Endothelial cell of umbilical vein (primary cell): ENCODE data around the gene UNKL. TPM values are rescaled to one million over a fixed set of nuclear protein-coding genes. Genes with fewer than 3 reads are reported as not detected.

ENCODE experiments used
- BruUV-seq: library from RNA; stranded (reverse); fragments of 400-500 nt; replicated peaks from 2 replicates; lab custom pipeline; 2021; lab: Mats Ljungman, UMichigan
- CTCF ChIA-PET: fragments of 300-600, 350-600 bp; sonication (Branson Sonifier 250); formaldehyde crosslinking; loops from one replicate; lab custom pipeline; 2021; ENCODE audit warnings: antibody characterized with exemption, inconsistent platforms; lab: Charles Lee
- POLR2A ChIA-PET: fragments of 300-600, 350-600 bp; sonication (Branson Sonifier 250); formaldehyde crosslinking; loops from one replicate; lab custom pipeline; 2021; ENCODE audit warnings: antibody characterized with exemption, inconsistent platforms; lab: Charles Lee
- DNase-seq: peaks from one replicate; pipeline ENCODE4 v3.0.0-alpha.2; 2011; ENCODE audit warnings: low read depth, low spot score
- FAIRE-seq: peaks from 2 replicates; lab custom pipeline; 2011; peaks lifted over from hg19 to GRCh38; lab: Jason Lieb, UNC
- H2AFZ ChIP-seq: 2 replicates; pipeline ENCODE4 v1.6.0; 2012; ENCODE audit warnings: low read depth, low read length, control low read depth, inconsistent platforms
- H3K27ac ChIP-seq: 2 replicates; pipeline ENCODE4 v1.5.1; 2011; ENCODE audit warnings: low read depth, mild to moderate bottlenecking, control low read depth, low read length, moderate library complexity; ENCODE audit not compliant: insufficient read depth
- H3K27me3 ChIP-seq, 2 experiments: 2 replicates each; pipeline versions ENCODE4 v1.6.0 to v1.6.1; 2011; ENCODE audit warnings: low read length in 2 of 2, mixed read lengths in 1 of 2; ENCODE audit not compliant: control insufficient read depth in 2 of 2, insufficient read depth in 2 of 2
- H3K36me3 ChIP-seq, 2 experiments: 2 replicates in 1 of 2; 3 replicates in 1 of 2; pipeline ENCODE4 v1.5.1; 2011; ENCODE audit warnings: low read length in 2 of 2, mild to moderate bottlenecking in 1 of 2, moderate library complexity in 1 of 2; ENCODE audit not compliant: control insufficient read depth in 2 of 2, insufficient read depth in 2 of 2; ENCODE audit errors: extremely low read depth in 1 of 2
- H3K4me1 ChIP-seq: 3 replicates; pipeline ENCODE4 v1.5.1; 2011; ENCODE audit warnings: mild to moderate bottlenecking, low read length; ENCODE audit not compliant: control insufficient read depth, insufficient read depth; ENCODE audit errors: extremely low read depth
- H3K4me2 ChIP-seq: 2 replicates; pipeline ENCODE4 v1.6.1; 2011; ENCODE audit warnings: low read length, control low read depth, mixed read lengths; ENCODE audit not compliant: insufficient read depth
- H3K4me3 ChIP-seq, 3 experiments: fragments of 200-600 bp in 1 of 3; sonication (generic), shearing (Covaris generic) in 1 of 3; replicated peaks in 1 of 3; 2 replicates each; pipeline ENCODE4 v1.5.1; 2011 to 2016; ENCODE audit warnings: control low read depth in 3 of 3, low read length in 3 of 3, mild to moderate bottlenecking in 2 of 3, inconsistent platforms in 1 of 3, low read depth in 1 of 3, moderate library complexity in 1 of 3; ENCODE audit not compliant: insufficient read depth in 1 of 3
- H3K79me2 ChIP-seq: 2 replicates; pipeline ENCODE4 v1.6.0; 2012; ENCODE audit warnings: low read length, inconsistent platforms; ENCODE audit not compliant: control insufficient read depth, insufficient read depth
- H3K9ac ChIP-seq: replicated peaks from 2 replicates; pipeline ENCODE3; 2011; ENCODE audit warnings: low read length, control low read depth; ENCODE audit not compliant: insufficient read depth; ENCODE audit errors: extremely low read depth
- H3K9me1 ChIP-seq: replicated peaks from 3 replicates; pipeline ENCODE4 v1.6.0; 2011; ENCODE audit warnings: mild to moderate bottlenecking, low read length; ENCODE audit not compliant: control insufficient read depth, insufficient read depth; ENCODE audit errors: extremely low read depth
- H3K9me3 ChIP-seq: replicated peaks from 2 replicates; pipeline ENCODE4 v1.5.1; 2012; ENCODE audit warnings: low read length, inconsistent platforms; ENCODE audit not compliant: control insufficient read depth, insufficient read depth
- H4K20me1 ChIP-seq: replicated peaks from 2 replicates; pipeline ENCODE3; 2011; ENCODE audit warnings: mild to moderate bottlenecking, low read length; ENCODE audit not compliant: control insufficient read depth, insufficient read depth; ENCODE audit errors: extremely low read depth
- CTCF ChIP-seq, 2 donors: IDR thresholded peaks; 1 replicate in 1 of 2; 2 replicates in 1 of 2; pipeline ENCODE4 v1.5.1; 2011; ENCODE audit warnings: low read length in 2 of 2, mild to moderate bottlenecking in 2 of 2, moderate library complexity in 2 of 2, control low read depth in 1 of 2, inconsistent platforms in 1 of 2, low read depth in 1 of 2; ENCODE audit not compliant: insufficient read depth in 1 of 2; ENCODE audit errors: extremely low read depth in 1 of 2
- EZH2 ChIP-seq: IDR thresholded peaks from 2 replicates; pipeline ENCODE4 v1.6.1; 2012; ENCODE audit warnings: borderline replicate concordance, low read depth, mild to moderate bottlenecking, moderate library complexity, low read length, inconsistent platforms; ENCODE audit not compliant: severe bottlenecking
- FOS ChIP-seq: IDR thresholded peaks from 2 replicates; pipeline ENCODE4 v1.6.1; 2011; ENCODE audit warnings: mild to moderate bottlenecking, low read length, moderate library complexity, borderline replicate concordance; ENCODE audit not compliant: insufficient read depth
- GATA2 ChIP-seq: IDR thresholded peaks from 2 replicates; pipeline ENCODE4 v1.7.0; 2011; ENCODE audit warnings: low read depth, mild to moderate bottlenecking, moderate library complexity, mixed read lengths, low read length; ENCODE audit not compliant: insufficient read length, insufficient read depth
- JUN ChIP-seq: IDR thresholded peaks from 2 replicates; pipeline ENCODE4 v1.6.1; 2011; ENCODE audit warnings: borderline replicate concordance, low read depth; ENCODE audit not compliant: insufficient read length, insufficient read depth
- POLR2A ChIP-seq: IDR thresholded peaks from 2 replicates; pipeline ENCODE4 v1.6.1; 2012; ENCODE audit warnings: low read depth, mild to moderate bottlenecking, control low read depth, low read length
- dilution Hi-C: fragments of 300-500 bp; cut with MboI; formaldehyde crosslinking; loops from one replicate; pipeline ENCODE4 v1.15.0; 2019; ENCODE audit warnings: low sequenced_read_pairs; ENCODE audit not compliant: extremely low pct_ligation_motif_present
- intact Hi-C: fragments of 100-400 bp; cut with micrococcal nuclease; formaldehyde crosslinking; loops from one replicate; pipeline ENCODE4 v1.10.0; 2022
- polyA plus RNA-seq, 4 experiments: library from polyadenylated mRNA; depleted of rRNA in 3 of 4; stranded (reverse) in 3 of 4; unstranded in 1 of 4; fragments of >200 nt; gene quantifications; 2 replicates each; pipeline versions ENCODE4 v1.2.1 to v1.2.3, GENCODE V29; 2011 to 2012; ENCODE audit warnings: missing spikeins in 1 of 4
- total RNA-seq: library from RNA; stranded (reverse); gene quantifications from 2 replicates; pipeline ENCODE4 v1.2.3, GENCODE V29; 2021

Gene UNKL
- total and polyA plus RNA-seq, 2 donors (not counting 3 experiments of a cell fraction or from before 2014, with no cell fraction given), result 17.1 to 32.8 TPM

GRCh38 chr16:1338855-1339675, 75.4 kb downstream of the UNKL start:
- H3K79me2 ChIP-seq, result no peaks in the 10 kb centered on the region
- no peaks in the 10 kb centered on the region for H3K4me1 ChIP-seq
- no peaks in the 10 kb centered on the region for H4K20me1 ChIP-seq
- H3K4me2 ChIP-seq, result no peak overlapping the region
- FAIRE-seq (no peak), DNase-seq (no peak)
- H3K9ac ChIP-seq, result no peak overlapping the region
- H2AFZ ChIP-seq, result no peak overlapping the region
- dilution Hi-C loops (no loop called here), intact Hi-C loops (no loop called here)
- H3K36me3 ChIP-seq, result no peaks in the 10 kb centered on the region
- no TSS peak for BruUV-seq
- H3K27me3 ChIP-seq, result peaks cover 13 to 16% of the 10 kb centered on the region in 2 experiments
- POLR2A ChIA-PET, result no interaction called here
- no peaks in the 10 kb centered on the region for H3K9me1 ChIP-seq
- TF ChIP-seq FOS (no peak), POLR2A (no peak), EZH2 (no peak), GATA2 (no peak)
- CTCF ChIA-PET, result no interaction called here
- no peak overlapping the region for H3K27ac ChIP-seq
- no peaks in the 10 kb centered on the region for H3K9me3 ChIP-seq
- H3K4me3 ChIP-seq, result no peak overlapping the region

GRCh38 chr16:1338119-1338730, 76.3 kb downstream of the UNKL start:
- dilution Hi-C loops, result no loop called here
- intact Hi-C loops, result no loop called here
- Histone ChIP-seq H3K36me3 (no peaks in the 10 kb centered on the region), H2AFZ (no peak overlapping the region), H4K20me1 (no peaks in the 10 kb centered on the region), H3K9me3 (no peaks in the 10 kb centered on the region), H3K9ac (no peak overlapping the region), H3K27me3 (peaks cover 14 to 23% of the 10 kb centered on the region in 2 experiments), H3K79me2 (no peaks in the 10 kb centered on the region), H3K9me1 (no peaks in the 10 kb centered on the region), H3K4me2 (no peak overlapping the region), H3K4me3 (no peak overlapping the region), H3K4me1 (no peaks in the 10 kb centered on the region), H3K27ac (no peak overlapping the region)
- BruUV-seq, result no TSS peak
- DNase-seq (no peak), FAIRE-seq (no peak)
- TF ChIP-seq CTCF (IDR thresholded peaks at IDR 0.05; ENCODE audit: extremely low read depth in 1 of 2, insufficient read depth in 1 of 2, low read depth in 1 of 2, low read length in 2 of 2), result peak; percentile 10 to 53
- TF ChIP-seq JUN, result no peak
- CTCF ChIA-PET, result interaction anchor here (0.6 to 1.3 kb wide), 3 partner anchors 25 to 67 kb away, joined by 3 to 4 read pairs (median 3); no protein-coding TSS in a partner anchor
- POLR2A ChIA-PET, result no interaction called here
